IPS-18a (cell line): ENCODE results near the gene ZNF160.
"Not testable (repeated sequence)": the region's sequence is repeated elsewhere in the genome, so short reads cannot be mapped to it uniquely, and the experiment has no call there.

Experiments
- H3K27ac ChIP-seq: one replicate; pipeline ENCODE4 v1.5.1; 2013; ENCODE audit warnings: low read length
- H3K27me3 ChIP-seq: one replicate; pipeline ENCODE4 v1.6.1; 2013; ENCODE audit warnings: mild to moderate bottlenecking, low read length; ENCODE audit not compliant: control insufficient read depth, insufficient read depth
- H3K36me3 ChIP-seq: one replicate; pipeline ENCODE4 v1.6.1; 2013; ENCODE audit warnings: low read depth, low read length; ENCODE audit not compliant: control insufficient read depth
- H3K4me1 ChIP-seq: one replicate; pipeline ENCODE4 v1.6.1; 2013; ENCODE audit warnings: low read depth, low read length; ENCODE audit not compliant: control insufficient read depth
- H3K4me3 ChIP-seq: one replicate; pipeline ENCODE4 v1.5.1; 2013; ENCODE audit warnings: low read length
- H3K9ac ChIP-seq: one replicate; pipeline ENCODE4 v1.6.1; 2013; ENCODE audit warnings: mild to moderate bottlenecking, low read length, moderate library complexity
- H3K9me3 ChIP-seq: one replicate; pipeline ENCODE4 v1.6.1; 2013; ENCODE audit warnings: low read depth, low read length; ENCODE audit not compliant: control insufficient read depth

ZNF160 gene

DNA sequence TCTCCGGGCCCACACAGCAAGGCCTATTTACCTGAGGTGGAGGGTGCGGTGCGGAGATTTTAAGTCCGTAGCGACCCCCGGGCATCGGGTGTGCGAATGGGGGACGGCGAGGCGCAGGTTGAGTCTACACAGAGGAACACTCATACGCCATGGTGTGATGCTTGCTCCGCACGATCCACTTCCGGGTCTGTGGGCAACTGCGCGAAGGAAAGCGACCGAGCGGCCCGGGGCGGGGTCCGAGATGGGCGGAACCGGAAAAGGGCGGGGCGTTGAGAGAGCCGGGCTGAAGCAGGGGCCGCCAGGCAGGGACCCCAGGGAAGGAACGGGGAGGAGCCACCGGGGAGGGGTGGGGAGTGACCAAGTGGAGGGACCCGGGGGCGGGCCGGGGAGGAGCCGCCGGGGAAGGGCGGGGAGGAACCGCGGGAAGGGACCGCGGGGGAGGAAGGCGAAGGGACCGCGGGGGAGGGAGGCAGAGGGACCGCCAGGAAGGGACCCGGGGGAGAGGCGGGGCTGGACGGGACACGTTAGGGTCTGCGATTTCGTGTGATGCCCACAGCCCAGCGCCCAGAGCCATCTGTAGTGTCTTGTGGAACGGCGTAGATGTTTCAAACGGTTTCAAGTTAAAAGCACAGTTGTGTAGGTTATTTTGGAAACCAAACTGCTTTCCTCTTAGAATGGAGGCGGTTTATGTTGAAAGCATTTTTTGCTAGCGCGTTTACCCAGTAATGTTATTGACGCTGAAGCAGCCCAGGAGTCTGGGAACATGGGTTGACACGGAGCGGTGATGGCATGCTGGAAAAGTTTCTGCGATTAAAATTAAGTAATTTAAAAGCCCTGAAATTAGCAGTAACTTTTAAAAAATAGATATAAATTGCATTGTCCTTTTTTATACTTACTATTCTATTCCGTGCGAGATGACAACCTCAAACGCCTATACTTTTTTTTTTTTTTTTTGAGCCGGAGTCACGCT, at the start of gene ZNF160:
Gene ZNF160, minus strand, starts transcription at position 189 of the 970 bp plus-strand sequence. CDS start 17,146 bp downstream, outside the sequence.
- Histone ChIP-seq H3K4me1 (no peaks in the 10 kb centered on the region), H3K4me3 (peak within 1 kb of the TSS; percentile 87), H3K9ac (peak within 1 kb of the TSS; percentile 88), H3K27ac (no peak within 1 kb of the TSS), H3K27me3 (peaks cover 3% of the 10 kb centered on the region), H3K9me3 (no peaks in the 10 kb centered on the region), H3K36me3 (peaks cover 3% of the 10 kb centered on the region)

DNA sequence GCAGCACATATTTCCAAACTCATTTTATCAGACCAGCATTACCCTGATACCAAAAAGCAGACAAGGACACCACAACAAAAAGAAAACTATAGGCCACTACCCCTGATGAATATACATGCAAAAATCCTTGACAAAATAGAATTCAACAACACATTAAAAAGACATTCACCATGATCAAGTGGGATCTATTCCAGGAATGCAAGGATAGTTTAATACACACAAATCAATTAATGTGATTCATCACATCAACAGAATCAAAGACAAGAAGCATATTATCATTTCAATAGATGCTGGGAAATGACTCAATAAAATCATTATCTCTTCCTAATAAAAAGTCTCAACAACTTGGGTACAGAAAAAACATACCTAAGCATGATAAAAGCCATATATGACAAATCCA, 44.4 kb upstream of the ZNF160 start:
- peaks cover 18% of the 10 kb centered on the region for H3K9me3 ChIP-seq
- no peaks in the 10 kb centered on the region for H3K4me1 ChIP-seq
- H3K36me3 ChIP-seq = peaks cover 18% of the 10 kb centered on the region
- no peak overlapping the region for H3K27ac ChIP-seq
- H3K9ac ChIP-seq = no peak overlapping the region
- no peaks in the 10 kb centered on the region for H3K27me3 ChIP-seq
- no peak overlapping the region for H3K4me3 ChIP-seq

DNA sequence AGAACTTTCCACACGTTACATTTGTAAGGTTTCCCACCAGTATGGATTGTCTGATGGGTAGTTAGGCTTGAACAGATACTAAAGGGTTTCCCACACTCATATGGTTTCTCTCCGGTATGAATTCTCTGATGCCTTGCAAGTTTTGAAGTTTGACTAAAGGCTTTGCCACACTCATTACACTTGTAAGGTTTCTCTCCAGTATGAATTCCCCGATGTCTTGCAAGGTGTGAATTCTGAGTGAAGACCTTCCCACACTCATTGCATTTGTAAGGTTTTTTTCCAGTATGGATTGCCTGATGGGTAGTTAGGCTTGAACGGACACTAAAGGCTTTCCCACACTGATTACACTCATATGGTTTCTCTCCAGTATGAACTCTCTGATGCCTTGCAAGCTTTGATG, 37.1 kb upstream of the ZNF160 start:
- no peak overlapping the region for H3K4me3 ChIP-seq
- no peaks in the 10 kb centered on the region for H3K4me1 ChIP-seq
- peaks cover 47% of the 10 kb centered on the region for H3K9me3 ChIP-seq
- peaks cover 18% of the 10 kb centered on the region for H3K36me3 ChIP-seq
- no peaks in the 10 kb centered on the region for H3K27me3 ChIP-seq
- H3K27ac ChIP-seq = no peak overlapping the region
- no peak overlapping the region for H3K9ac ChIP-seq

DNA sequence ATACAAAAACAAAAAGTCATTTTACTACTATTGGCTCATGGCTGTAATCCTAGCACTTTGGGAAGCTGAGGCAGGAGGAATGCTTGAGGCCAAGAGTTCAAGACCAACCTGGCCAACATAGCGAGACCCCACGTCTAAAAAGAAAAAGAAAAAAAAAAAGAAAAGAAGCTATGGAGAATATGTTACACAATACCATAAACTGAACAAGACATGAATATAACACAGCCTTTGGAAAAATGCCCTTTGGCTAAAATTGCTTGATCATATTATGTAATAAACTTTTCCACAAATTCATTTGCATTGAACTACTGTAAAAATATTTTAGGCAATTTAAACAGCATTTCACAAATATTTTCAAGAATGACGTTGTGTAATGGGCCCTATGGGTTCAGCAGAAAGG, 33.2 kb upstream of the ZNF160 start:
- peaks cover 3% of the 10 kb centered on the region for H3K4me1 ChIP-seq
- no peak overlapping the region for H3K4me3 ChIP-seq
- H3K9ac ChIP-seq = no peak overlapping the region
- H3K9me3 ChIP-seq = peaks cover 34% of the 10 kb centered on the region
- peaks cover 8% of the 10 kb centered on the region for H3K36me3 ChIP-seq
- peaks cover 12% of the 10 kb centered on the region for H3K27me3 ChIP-seq
- no peak overlapping the region for H3K27ac ChIP-seq

DNA sequence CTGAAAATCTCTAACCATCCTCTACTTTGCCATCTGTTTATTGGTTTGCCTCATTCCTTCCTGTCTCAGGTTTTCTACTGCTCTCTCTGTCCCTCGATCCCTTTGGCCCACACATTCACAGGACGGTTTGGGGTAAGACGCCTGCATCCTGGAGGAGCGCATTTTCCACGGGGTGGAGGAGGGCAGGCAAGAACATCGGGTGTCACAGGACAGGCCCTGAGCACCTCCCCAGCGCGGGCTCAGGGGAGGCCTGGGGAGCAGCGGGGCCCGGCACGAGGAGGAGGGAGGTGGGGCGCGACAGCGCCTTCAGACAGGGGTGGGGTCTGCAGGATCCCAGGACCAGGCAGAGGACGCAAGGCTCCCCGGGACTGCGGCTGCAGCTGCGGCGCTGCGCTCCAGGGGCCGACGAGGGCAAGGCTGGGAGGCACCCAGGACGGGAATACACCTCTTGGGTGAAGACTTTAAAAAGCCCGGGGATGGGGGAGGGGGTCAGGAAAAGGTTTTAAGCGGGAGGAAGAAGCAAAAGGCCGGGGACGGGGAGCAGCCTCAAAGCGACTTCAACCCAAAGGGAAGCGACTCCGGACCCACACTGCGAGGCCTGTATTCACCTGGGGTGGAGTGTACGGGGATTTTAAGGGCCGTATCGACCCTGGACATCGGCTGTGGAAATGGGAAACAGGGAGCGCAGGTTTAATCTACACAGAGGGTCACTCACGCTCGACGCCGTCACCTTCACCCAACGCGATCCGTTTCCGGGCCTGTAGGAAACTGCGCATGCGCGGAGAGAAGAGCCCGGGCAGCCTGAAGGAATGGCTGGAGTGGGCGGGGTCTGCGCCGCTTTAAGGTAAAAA, 29.1 kb upstream of the ZNF160 start, which contains the start of gene ZNF415:
Gene ZNF415, minus strand, starts transcription at position 770 of the 851 bp plus-strand sequence. CDS start 10,234 bp downstream, outside the sequence.
- peak within 1 kb of the TSS; percentile 53 for H3K9ac ChIP-seq
- H3K27ac ChIP-seq = no peak within 1 kb of the TSS
- no peaks in the 10 kb centered on the region for H3K36me3 ChIP-seq
- peaks cover 3% of the 10 kb centered on the region for H3K4me1 ChIP-seq
- H3K4me3 ChIP-seq = peak within 1 kb of the TSS; percentile 90
- H3K27me3 ChIP-seq = peaks cover 16% of the 10 kb centered on the region
- H3K9me3 ChIP-seq = no peaks in the 10 kb centered on the region

DNA sequence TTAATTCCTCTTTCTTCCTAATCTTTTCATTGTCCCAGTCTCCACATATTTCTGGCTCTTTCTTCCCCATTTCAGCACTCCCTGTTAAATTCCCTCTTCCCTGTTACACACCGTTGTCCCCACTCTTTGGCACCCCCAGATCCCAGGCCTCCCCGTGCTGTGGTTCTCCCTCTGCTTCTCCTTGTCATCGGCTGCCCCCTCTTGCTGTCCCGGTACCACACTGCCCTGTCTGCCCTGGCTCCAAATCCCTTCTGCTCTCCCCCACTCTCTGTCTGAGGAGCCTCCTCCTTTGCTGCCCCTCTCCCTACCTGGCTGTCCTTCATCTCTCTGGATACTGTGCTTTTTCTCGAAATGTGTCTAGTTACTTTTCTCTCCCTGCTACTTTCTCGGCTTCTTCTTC, 28.5 kb upstream of the ZNF160 start:
- Histone ChIP-seq H3K4me3 (peak overlapping the region; percentile 90), H3K9ac (no peak overlapping the region)

DNA sequence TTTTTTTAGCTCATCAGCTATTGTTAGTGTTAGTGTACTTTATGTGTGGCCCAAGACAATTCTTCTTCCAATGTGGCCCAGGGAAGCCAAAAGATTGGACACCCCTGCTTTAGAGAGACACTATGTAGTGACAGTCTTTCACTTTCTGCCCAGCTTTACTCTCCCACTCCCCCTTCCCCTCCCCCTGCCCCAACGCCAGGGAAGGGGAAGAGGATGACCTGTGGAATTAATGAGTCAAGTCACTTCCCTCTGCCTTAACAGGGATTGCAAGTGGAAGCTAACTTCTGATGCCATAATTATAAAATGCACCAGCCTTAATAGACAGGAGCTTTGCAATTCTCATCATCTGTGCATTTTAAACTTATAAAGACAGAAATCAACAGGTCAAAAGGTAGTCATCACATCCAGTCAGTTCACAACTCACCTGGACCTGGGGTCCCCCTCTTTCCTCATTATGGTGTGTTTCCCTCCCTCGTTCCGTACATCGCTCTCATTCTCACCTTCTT, 27.9 kb upstream of the ZNF160 start:
- no peak overlapping the region for H3K9ac ChIP-seq
- peaks cover 3% of the 10 kb centered on the region for H3K4me1 ChIP-seq
- no peak overlapping the region for H3K4me3 ChIP-seq

More for the DNA sequence above, 28.5 kb upstream of the ZNF160 start:
- Histone ChIP-seq H3K4me1 (peaks cover 3% of the 10 kb centered on the region), H3K27ac (no peak overlapping the region), H3K27me3 (peaks cover 16% of the 10 kb centered on the region), H3K36me3 (no peaks in the 10 kb centered on the region), H3K9me3 (no peaks in the 10 kb centered on the region)

DNA sequence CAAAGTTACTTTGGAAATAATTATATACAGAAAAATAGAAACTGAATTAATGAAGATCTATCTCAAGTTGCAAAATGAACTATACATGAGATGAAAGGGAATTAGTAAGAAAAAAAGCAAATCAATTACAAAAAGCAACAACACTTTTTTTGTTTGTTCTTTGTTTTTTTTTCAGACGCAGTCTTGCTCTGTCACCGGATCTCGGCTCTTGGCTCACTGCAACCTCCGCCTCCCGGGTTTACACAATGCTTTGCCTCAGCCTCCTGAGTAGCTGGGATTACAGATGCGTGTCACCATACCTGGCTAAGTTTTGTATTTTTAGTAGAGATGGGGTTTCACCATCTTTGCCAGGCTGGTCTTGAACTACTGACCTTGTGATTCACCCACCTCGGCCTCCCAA, 27.3 kb upstream of the ZNF160 start:
- Histone ChIP-seq H3K9ac (no peak overlapping the region), H3K36me3 (no peaks in the 10 kb centered on the region), H3K4me3 (no peak overlapping the region), H3K4me1 (peaks cover 3% of the 10 kb centered on the region), H3K27me3 (peaks cover 16% of the 10 kb centered on the region), H3K9me3 (no peaks in the 10 kb centered on the region), H3K27ac (no peak overlapping the region)

More for the DNA sequence above, 27.9 kb upstream of the ZNF160 start:
- Histone ChIP-seq H3K36me3 (no peaks in the 10 kb centered on the region), H3K27ac (no peak overlapping the region), H3K9me3 (no peaks in the 10 kb centered on the region), H3K27me3 (peaks cover 16% of the 10 kb centered on the region)

DNA sequence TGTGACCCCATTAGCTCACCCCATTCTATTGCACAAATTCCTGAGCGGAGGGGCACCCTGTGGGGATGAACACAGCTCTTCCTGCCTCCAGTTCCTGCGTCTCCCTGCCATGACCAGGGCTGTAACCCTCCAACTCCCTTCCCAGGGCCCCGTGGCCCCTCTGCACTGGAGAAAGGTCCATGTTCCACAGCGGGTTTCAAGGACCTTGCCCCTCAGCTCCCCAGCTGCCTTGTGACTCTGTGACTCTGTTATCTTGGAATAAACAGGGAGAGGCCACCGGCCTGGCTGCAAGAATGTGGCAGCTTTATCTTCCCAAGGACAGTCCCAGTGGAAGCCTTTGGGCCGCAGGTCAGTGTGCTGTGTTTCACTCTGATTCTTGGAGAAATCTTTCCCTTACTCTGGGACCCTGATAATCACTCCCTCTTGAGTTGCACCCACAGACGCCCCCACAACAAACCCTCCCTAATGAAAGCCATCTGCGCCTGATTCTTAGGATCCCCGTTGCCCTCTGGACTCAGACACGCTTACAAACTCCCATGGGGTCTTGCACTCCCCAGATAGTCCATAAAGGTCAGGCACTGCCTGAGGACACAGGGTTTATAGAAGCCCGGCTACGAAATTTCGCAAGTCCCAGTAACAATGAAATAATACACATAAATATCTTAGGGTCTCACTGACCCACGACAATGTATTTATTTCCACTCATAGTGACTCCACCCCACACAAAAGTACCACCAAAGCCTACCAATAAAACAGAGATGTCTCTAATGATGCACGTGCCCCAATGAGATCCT, 23.7 kb upstream of the ZNF160 start:
- not testable (repeated sequence) for H3K4me3 ChIP-seq, H3K4me1 ChIP-seq, H3K9me3 ChIP-seq, H3K27ac ChIP-seq, H3K36me3 ChIP-seq, H3K27me3 ChIP-seq, H3K9ac ChIP-seq

DNA sequence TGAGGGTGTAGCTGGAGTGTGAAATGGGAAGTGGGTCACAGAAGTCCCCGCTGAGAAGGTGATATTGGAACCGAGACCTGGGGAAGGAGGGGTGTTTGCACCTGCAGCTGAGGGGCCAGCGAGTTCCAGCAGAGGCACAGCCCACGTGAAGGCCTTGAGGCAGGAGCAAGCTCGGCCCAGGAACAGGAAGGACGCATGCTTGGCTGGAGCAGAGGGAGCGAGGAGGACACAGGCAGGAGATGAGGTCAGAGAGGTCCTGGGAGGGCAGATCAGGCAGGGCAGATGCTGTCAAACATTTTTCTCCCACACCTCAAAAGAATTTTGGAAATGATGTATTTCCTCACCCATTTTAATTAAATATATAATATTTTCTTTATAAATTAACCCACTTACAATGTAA, 20.2 kb upstream of the ZNF160 start:
- no peak overlapping the region for H3K4me3 ChIP-seq
- no peaks in the 10 kb centered on the region for H3K4me1 ChIP-seq
- no peaks in the 10 kb centered on the region for H3K9me3 ChIP-seq
- H3K9ac ChIP-seq = no peak overlapping the region
- no peaks in the 10 kb centered on the region for H3K27me3 ChIP-seq
- no peaks in the 10 kb centered on the region for H3K36me3 ChIP-seq
- H3K27ac ChIP-seq = no peak overlapping the region
